ENCODE measurements around the gene FRS3. TPM values are rescaled to one million over a fixed set of nuclear protein-coding genes. Genes with fewer than 3 reads are reported as not detected.

Gene FRS3
- total RNA-seq, 6 donors from 2014 or later, result 4.1 to 26.2 (median 6.8) TPM

GRCh38 chr6:41721414-41721813 is 58.3 kb downstream of the FRS3 start:
- Histone ChIP-seq H3K27ac (no peak overlapping the region), H3K9me3 (no peaks in the 10 kb centered on the region), H3K27me3 (no peaks in the 10 kb centered on the region), H3K4me1 (peaks cover 41 to 61% (median 50%) of the 10 kb centered on the region in 4 donors), H3K4me3 (no peak overlapping the region), H3K36me3 (no peaks in the 10 kb centered on the region)
- no peak for DNase-seq
- TF ChIP-seq CTCF (IDR thresholded peaks at IDR 0.05) (no peak), POLR2AphosphoS5 (IDR thresholded peaks at IDR 0.05) (no peak), POLR2A (IDR thresholded peaks at IDR 0.05) (no peak), EP300 (IDR thresholded peaks at IDR 0.05) (no peak)
- 92 to 96% methylated on average over 3 of the region's 3 CpGs for WGBS, 2 donors
- ATAC-seq (ENCODE audit: low FRiP score in 2 of 2), result no peak

GRCh38 chr6:41720783-41721182 is 58.9 kb downstream of the FRS3 start:
- H3K27me3 ChIP-seq, result no peaks in the 10 kb centered on the region
- TF ChIP-seq POLR2A (IDR thresholded peaks at IDR 0.05) (no peak), EP300 (IDR thresholded peaks at IDR 0.05) (no peak), POLR2AphosphoS5 (IDR thresholded peaks at IDR 0.05) (no peak), CTCF (IDR thresholded peaks at IDR 0.05) (no peak)
- no peaks in the 10 kb centered on the region for H3K9me3 ChIP-seq
- H3K27ac ChIP-seq, result no peak overlapping the region
- H3K36me3 ChIP-seq, result no peaks in the 10 kb centered on the region
- ATAC-seq (ENCODE audit: low FRiP score in 2 of 2), result no peak
- WGBS, 2 donors, result 95 to 96% methylated on average over 2 of the region's 2 CpGs
- no peak for DNase-seq
- H3K4me1 ChIP-seq, result peaks cover 45 to 66% (median 51%) of the 10 kb centered on the region in 4 donors
- no peak overlapping the region for H3K4me3 ChIP-seq

- TF ChIP-seq POLR2A (IDR thresholded peaks at IDR 0.05) (no peak), CTCF (IDR thresholded peaks at IDR 0.05) (no peak), POLR2AphosphoS5 (IDR thresholded peaks at IDR 0.05) (no peak), EP300 (IDR thresholded peaks at IDR 0.05) (no peak)
- no peak overlapping the region for H3K4me3 ChIP-seq
- WGBS, 2 donors, result 88% methylated on average over 3 of the region's 3 CpGs; no CpG with 5 or more reads in 1 of the 2 donors
- H3K9me3 ChIP-seq, result no peaks in the 10 kb centered on the region
- no peaks in the 10 kb centered on the region for H3K27me3 ChIP-seq
- no peak for DNase-seq
- no peak for ATAC-seq (ENCODE audit: low FRiP score in 2 of 2)
- H3K4me1 ChIP-seq, result peaks cover 40 to 62% (median 47%) of the 10 kb centered on the region in 4 donors
- peak overlapping the region in 1 of 4 donors; percentile 26 for H3K27ac ChIP-seq
- no peaks in the 10 kb centered on the region for H3K36me3 ChIP-seq
Measured at GRCh38 chr6:41720262-41720620, 59.5 kb downstream of the FRS3 start.

Small RNAs within 50 kb of the gene (small RNA-seq; reads per million reads assigned to genes)
- 0 reads per million in 4 donors for gene AL365205.2
- 0 reads per million in 4 donors for gene AL365205.3

Other genes with a start within 250 kb of the FRS3 start
- 10 to 100 TPM; 21.0 to 52.2 (median 27.7) TPM for gene FOXP4, start 233.5 kb downstream of the FRS3 start, total RNA-seq
- gene MDFI, start 141.4 kb downstream of the FRS3 start, total RNA-seq, result 10 to 100 TPM in 2 of 6 donors, 1 to 10 TPM in 4; 4.9 to 23.4 (median 8.0) TPM
- gene TFEB, start 44.3 kb downstream of the FRS3 start, total RNA-seq, result 10 to 100 TPM; 20.2 to 46.0 (median 27.3) TPM
- 1,000 to 10,000 TPM in 2 of 6 donors, 100 to 1,000 TPM in 4; 241 to 4,380 (median 659) TPM for gene PGC, start 32.5 kb downstream of the FRS3 start, total RNA-seq
- 100 to 1,000 TPM in 1 of 6 donors, 10 to 100 TPM in 4, 1 to 10 TPM in 1; 9.3 to 133 (median 14.6) TPM for gene PRICKLE4, start 882 bp upstream of the FRS3 start, total RNA-seq
- gene TOMM6, start 7.8 kb upstream of the FRS3 start, total RNA-seq, result 100 to 1,000 TPM in 3 of 6 donors, 10 to 100 TPM in 2, 1 to 10 TPM in 1; 7.3 to 169 (median 96.9) TPM
- gene USP49, start 115.5 kb upstream of the FRS3 start, total RNA-seq, result 10 to 100 TPM in 2 of 6 donors, 1 to 10 TPM in 4; 2.7 to 16.8 (median 4.3) TPM
- gene MED20, start 141.2 kb upstream of the FRS3 start, total RNA-seq, result 10 to 100 TPM in 5 of 6 donors, 1 to 10 TPM in 1; 6.4 to 19.9 (median 15.3) TPM
- 10 to 100 TPM in 3 of 6 donors, 1 to 10 TPM in 3; 5.6 to 20.9 (median 12.5) TPM for gene BYSL, start 141.6 kb upstream of the FRS3 start, total RNA-seq
- gene CCND3, start 161.9 kb upstream of the FRS3 start, total RNA-seq, result 100 to 1,000 TPM; 138 to 305 (median 211) TPM